ENCODE measurements around the gene BDNF. TPM values are rescaled to one million over a fixed set of nuclear protein-coding genes. Genes with fewer than 3 reads are reported as not detected.

BDNF gene
- total and polyA plus RNA-seq, 2 donors (not counting 3 experiments of a cell fraction or from before 2014, with no cell fraction given), result 3.1 to 3.6 TPM

DNA sequence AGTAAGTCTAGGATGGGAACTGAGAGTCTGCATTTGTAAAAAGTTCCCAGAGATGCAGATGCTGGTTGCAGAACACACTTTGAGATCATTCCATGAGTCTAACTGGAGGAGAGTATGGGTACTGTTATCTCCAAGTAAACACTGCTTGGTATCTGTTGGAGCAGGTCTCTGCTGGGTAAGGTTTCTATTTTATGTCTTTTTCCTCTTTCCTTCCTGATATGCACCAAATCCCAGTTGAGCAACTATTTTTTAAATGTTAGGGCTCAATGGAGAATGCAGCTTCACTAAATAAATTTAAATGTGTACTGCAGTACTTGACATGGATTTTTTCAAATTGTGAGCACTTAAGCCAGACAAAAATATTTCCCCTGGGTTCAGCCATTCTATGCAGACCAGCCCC, 48.5 kb downstream of the BDNF start:
- FAIRE-seq, result no peak
- H3K36me3 ChIP-seq (ENCODE audit: control insufficient read depth in 2 of 2, extremely low read depth in 1 of 2, insufficient read depth in 2 of 2, low read length in 2 of 2), result peaks cover 0 to 3% of the 10 kb centered on the region in 2 experiments
- no peaks in the 10 kb centered on the region for H3K9me1 ChIP-seq (replicated peaks; ENCODE audit: control insufficient read depth, extremely low read depth, insufficient read depth, low read length)
- H3K9ac ChIP-seq (replicated peaks; ENCODE audit: extremely low read depth, insufficient read depth, low read length), result no peak overlapping the region
- ChIA-PET CTCF (interaction anchor here (1.7 kb wide), 1 partner anchor 877 kb away, joined by 3 read pairs; no protein-coding TSS in a partner anchor), POLR2A (no interaction called here)
- no peaks in the 10 kb centered on the region for H3K9me3 ChIP-seq (replicated peaks; ENCODE audit: control insufficient read depth, insufficient read depth, low read length)
- H3K27me3 ChIP-seq (ENCODE audit: control insufficient read depth in 2 of 2, insufficient read depth in 2 of 2, low read length in 2 of 2), result no peaks in the 10 kb centered on the region
- no peaks in the 10 kb centered on the region for H3K4me1 ChIP-seq (ENCODE audit: control insufficient read depth, extremely low read depth, insufficient read depth, low read length)
- intact Hi-C loops (cut with micrococcal nuclease) (no loop called here), dilution Hi-C loops (cut with MboI; ENCODE audit: extremely low pct_ligation_motif_present, low sequenced_read_pairs) (no loop called here)
- no peak for DNase-seq (ENCODE audit: low read depth, low spot score)
- H2AFZ ChIP-seq (ENCODE audit: low read depth, low read length), result no peak overlapping the region
- no peak overlapping the region for H3K4me2 ChIP-seq (ENCODE audit: insufficient read depth, low read length)
- TF ChIP-seq JUN (IDR thresholded peaks at IDR 0.05; ENCODE audit: borderline replicate concordance, insufficient read depth, insufficient read length, low read depth) (no peak), EZH2 (IDR thresholded peaks at IDR 0.05; ENCODE audit: borderline replicate concordance, low read depth, low read length, severe bottlenecking) (no peak), MYC (IDR thresholded peaks at IDR 0.05; ENCODE audit: low read depth, low read length) (no peak), POLR2A (IDR thresholded peaks at IDR 0.05; ENCODE audit: low read depth, low read length) (no peak), GATA2 (IDR thresholded peaks at IDR 0.05; ENCODE audit: insufficient read depth, insufficient read length, low read depth, low read length) (no peak), FOS (IDR thresholded peaks at IDR 0.05; ENCODE audit: borderline replicate concordance, insufficient read depth, low read length) (no peak), POLR2AphosphoS5 (IDR thresholded peaks at IDR 0.05; ENCODE audit: insufficient read depth, low read depth, low read length) (no peak)
- TF ChIP-seq, protein P1, sequence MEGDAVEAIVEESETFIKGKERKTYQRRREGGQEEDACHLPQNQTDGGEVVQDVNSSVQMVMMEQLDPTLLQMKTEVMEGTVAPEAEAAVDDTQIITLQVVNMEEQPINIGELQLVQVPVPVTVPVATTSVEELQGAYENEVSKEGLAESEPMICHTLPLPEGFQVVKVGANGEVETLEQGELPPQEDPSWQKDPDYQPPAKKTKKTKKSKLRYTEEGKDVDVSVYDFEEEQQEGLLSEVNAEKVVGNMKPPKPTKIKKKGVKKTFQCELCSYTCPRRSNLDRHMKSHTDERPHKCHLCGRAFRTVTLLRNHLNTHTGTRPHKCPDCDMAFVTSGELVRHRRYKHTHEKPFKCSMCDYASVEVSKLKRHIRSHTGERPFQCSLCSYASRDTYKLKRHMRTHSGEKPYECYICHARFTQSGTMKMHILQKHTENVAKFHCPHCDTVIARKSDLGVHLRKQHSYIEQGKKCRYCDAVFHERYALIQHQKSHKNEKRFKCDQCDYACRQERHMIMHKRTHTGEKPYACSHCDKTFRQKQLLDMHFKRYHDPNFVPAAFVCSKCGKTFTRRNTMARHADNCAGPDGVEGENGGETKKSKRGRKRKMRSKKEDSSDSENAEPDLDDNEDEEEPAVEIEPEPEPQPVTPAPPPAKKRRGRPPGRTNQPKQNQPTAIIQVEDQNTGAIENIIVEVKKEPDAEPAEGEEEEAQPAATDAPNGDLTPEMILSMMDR (IDR thresholded peaks at IDR 0.05; ENCODE audit: extremely low read depth in 1 of 2, insufficient read depth in 1 of 2, low read depth in 1 of 2, low read length in 2 of 2), result no peak
- TF ChIP-seq, protein P2, sequence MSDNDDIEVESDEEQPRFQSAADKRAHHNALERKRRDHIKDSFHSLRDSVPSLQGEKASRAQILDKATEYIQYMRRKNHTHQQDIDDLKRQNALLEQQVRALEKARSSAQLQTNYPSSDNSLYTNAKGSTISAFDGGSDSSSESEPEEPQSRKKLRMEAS (IDR thresholded peaks at IDR 0.05; ENCODE audit: insufficient read depth, insufficient read length), result no peak
- no TSS peak for BruUV-seq (replicated peaks)
- H3K79me2 ChIP-seq (ENCODE audit: control insufficient read depth, insufficient read depth, low read length), result no peaks in the 10 kb centered on the region
- no peak overlapping the region for H3K27ac ChIP-seq (ENCODE audit: insufficient read depth, low read depth, low read length)
- H3K4me3 ChIP-seq (replicated peaks in 1 of 3; ENCODE audit: insufficient read depth in 1 of 3, low read depth in 1 of 3, low read length in 3 of 3), result no peak overlapping the region
- H4K20me1 ChIP-seq (replicated peaks; ENCODE audit: control insufficient read depth, extremely low read depth, insufficient read depth, low read length), result no peaks in the 10 kb centered on the region

All from endothelial cell of umbilical vein (primary cell).